H9 (cell line): ENCODE results near the gene NRCAM. TPM values are rescaled to one million over a fixed set of nuclear protein-coding genes. Genes with fewer than 3 reads are reported as not detected.

Experiments used
- DNase-seq: peaks from one replicate; pipeline ENCODE4 v3.0.0-alpha.2; 2017
- H2AFZ ChIP-seq: one replicate; pipeline ENCODE4 v1.6.1; 2013; ENCODE audit warnings: mild to moderate bottlenecking, low read length, control low read depth, moderate library complexity
- H2AK5ac ChIP-seq: 2 replicates; pipeline ENCODE4 v1.6.1; 2013; ENCODE audit warnings: low read length, control low read depth, mixed read lengths; ENCODE audit not compliant: insufficient read length
- H2BK120ac ChIP-seq: one replicate; pipeline ENCODE4 v1.6.1; 2013; ENCODE audit warnings: low read depth, mild to moderate bottlenecking, low read length, control low read depth, inconsistent platforms; ENCODE audit not compliant: poor library complexity, severe bottlenecking
- H2BK12ac ChIP-seq: 2 replicates; pipeline ENCODE4 v1.6.1; 2013; ENCODE audit warnings: low read length, control low read depth, mixed read lengths, low read depth; ENCODE audit not compliant: insufficient read length
- H2BK15ac ChIP-seq: 2 replicates; pipeline ENCODE4 v1.6.1; 2013; ENCODE audit warnings: low read depth, low read length, control low read depth
- H2BK20ac ChIP-seq: one replicate; pipeline ENCODE4 v1.6.1; 2013; ENCODE audit warnings: low read depth, mild to moderate bottlenecking, low read length, control low read depth, inconsistent platforms; ENCODE audit not compliant: poor library complexity, severe bottlenecking
- H2BK5ac ChIP-seq: 2 replicates; pipeline ENCODE4 v1.6.1; 2013; ENCODE audit warnings: low read length, control low read depth, mixed read lengths; ENCODE audit not compliant: insufficient read length
- H3K14ac ChIP-seq: 2 replicates; pipeline ENCODE4 v1.6.1; 2013; ENCODE audit warnings: low read length, control low read depth; ENCODE audit not compliant: insufficient read depth
- H3K18ac ChIP-seq: 2 replicates; pipeline ENCODE4 v1.6.1; 2013; ENCODE audit warnings: low read depth, mild to moderate bottlenecking, mixed read lengths, low read length, control low read depth; ENCODE audit not compliant: insufficient read length
- H3K23ac ChIP-seq: 2 replicates; pipeline ENCODE4 v1.6.1; 2013; ENCODE audit warnings: low read length, control low read depth, mixed read lengths, low read depth; ENCODE audit not compliant: insufficient read length
- H3K23me2 ChIP-seq: 2 replicates; pipeline ENCODE4 v1.6.1; 2013; ENCODE audit warnings: low read depth, mild to moderate bottlenecking, mixed read lengths, low read length, control low read depth; ENCODE audit not compliant: insufficient read length, poor library complexity, severe bottlenecking
- H3K27ac ChIP-seq: 2 replicates; pipeline ENCODE4 v1.5.1; 2013; ENCODE audit warnings: low read length, control low read depth, mixed read lengths, low read depth; ENCODE audit not compliant: insufficient read length
- H3K27me3 ChIP-seq: 2 replicates; pipeline ENCODE4 v1.6.1; 2013; ENCODE audit warnings: low read length, control low read depth, inconsistent platforms; ENCODE audit not compliant: insufficient read depth
- H3K4ac ChIP-seq: 2 replicates; pipeline ENCODE4 v1.6.1; 2013; ENCODE audit warnings: low read depth, mild to moderate bottlenecking, control low read depth, inconsistent platforms, low read length, moderate library complexity
- H3K4me1 ChIP-seq: 2 replicates; pipeline ENCODE4 v1.6.1; 2013; ENCODE audit warnings: low read length, control low read depth, inconsistent platforms; ENCODE audit not compliant: insufficient read depth
- H3K4me2 ChIP-seq: 2 replicates; pipeline ENCODE4 v1.6.1; 2013; ENCODE audit warnings: low read length, control low read depth, mixed read lengths; ENCODE audit not compliant: insufficient read length, insufficient read depth
- H3K56ac ChIP-seq: 2 replicates; pipeline ENCODE4 v1.6.1; 2013; ENCODE audit warnings: low read depth, mild to moderate bottlenecking, mixed read lengths, low read length, control low read depth; ENCODE audit not compliant: insufficient read length
- H3K79me1 ChIP-seq: 2 replicates; pipeline ENCODE4 v1.6.1; 2013; ENCODE audit warnings: low read depth, mild to moderate bottlenecking, moderate library complexity, low read length, control low read depth, inconsistent platforms; ENCODE audit not compliant: insufficient read depth, poor library complexity, severe bottlenecking
- H3K79me2 ChIP-seq: 2 replicates; pipeline ENCODE4 v1.6.1; 2013; ENCODE audit warnings: low read length, control low read depth, inconsistent platforms; ENCODE audit not compliant: insufficient read depth
- H3K9ac ChIP-seq: 2 replicates; pipeline ENCODE4 v1.6.1; 2013; ENCODE audit warnings: low read length, control low read depth, mixed read lengths; ENCODE audit not compliant: insufficient read length; ENCODE audit errors: extremely low read depth
- H3K9me3 ChIP-seq: one replicate; pipeline ENCODE4 v1.6.1; 2013; ENCODE audit warnings: low read depth, low read length, inconsistent platforms; ENCODE audit not compliant: control insufficient read depth
- H3T11ph ChIP-seq: one replicate; pipeline ENCODE4 v1.6.1; 2013; ENCODE audit warnings: mild to moderate bottlenecking, low read length, control low read depth, inconsistent platforms
- H4K20me1 ChIP-seq: one replicate; pipeline ENCODE4 v1.6.1; 2013; ENCODE audit not compliant: control insufficient read depth, insufficient read length, insufficient read depth
- H4K5ac ChIP-seq: 2 replicates; pipeline ENCODE4 v1.6.1; 2013; ENCODE audit warnings: low read depth, mild to moderate bottlenecking, mixed read lengths, low read length, control low read depth; ENCODE audit not compliant: insufficient read length
- H4K8ac ChIP-seq: replicated peaks from 2 replicates; pipeline ENCODE4 v1.6.1; 2013; ENCODE audit warnings: low read length, control low read depth, mixed read lengths, low read depth; ENCODE audit not compliant: insufficient read length
- H4K91ac ChIP-seq: 2 replicates; pipeline ENCODE4 v1.6.1; 2013; ENCODE audit warnings: low read depth, mild to moderate bottlenecking, moderate library complexity, mixed read lengths, low read length, control low read depth; ENCODE audit not compliant: insufficient read length
- H3K27ac Mint-ChIP-seq, 3 experiments: 2 replicates in 2 of 3; 3 replicates in 1 of 3; pipeline ENCODE4 v1.8.0; 2020 to 2021; ENCODE audit warnings: mixed read lengths in 3 of 3, mild to moderate bottlenecking in 1 of 3, moderate library complexity in 1 of 3
- H3K27me3 Mint-ChIP-seq: 2 replicates; pipeline ENCODE4 v1.8.0; 2021; ENCODE audit warnings: low read depth, mild to moderate bottlenecking, moderate library complexity, mixed read lengths
- H3K36me3 Mint-ChIP-seq, 3 experiments: 2 replicates in 2 of 3; 3 replicates in 1 of 3; pipeline ENCODE4 v1.8.0; 2020 to 2021; ENCODE audit warnings: low read depth in 3 of 3, mixed read lengths in 3 of 3; ENCODE audit not compliant: insufficient read depth in 1 of 3
- H3K4me1 Mint-ChIP-seq, 2 experiments: 2 replicates each; pipeline ENCODE4 v1.8.0; 2020; ENCODE audit warnings: mixed read lengths in 2 of 2
- H3K4me3 Mint-ChIP-seq, 2 experiments: 2 replicates in 1 of 2; 3 replicates in 1 of 2; pipeline ENCODE4 v1.8.0; 2020 to 2021; ENCODE audit warnings: mild to moderate bottlenecking in 2 of 2, mixed read lengths in 2 of 2, moderate library complexity in 1 of 2
- H3K9me3 Mint-ChIP-seq, 2 experiments: 2 replicates in 1 of 2; 3 replicates in 1 of 2; pipeline ENCODE4 v1.8.0; 2020; ENCODE audit warnings: mild to moderate bottlenecking in 2 of 2, mixed read lengths in 2 of 2, moderate library complexity in 1 of 2
- total RNA-seq: library from RNA; stranded (reverse); gene quantifications from 2 replicates; pipeline ENCODE4 v1.2.1, GENCODE V29; 2021
- TF ChIP-seq, protein P1 (sequence below): fragments of 200-600 bp; sonication (generic); conservative IDR thresholded peaks from 3 replicates; pipeline ENCODE4 v1.8.0; 2021; ENCODE audit warnings: antibody characterized with exemption, mild to moderate bottlenecking

NRCAM gene
- total RNA-seq, 1 experiment from 2014 or later, result 2.3 TPM

DNA sequence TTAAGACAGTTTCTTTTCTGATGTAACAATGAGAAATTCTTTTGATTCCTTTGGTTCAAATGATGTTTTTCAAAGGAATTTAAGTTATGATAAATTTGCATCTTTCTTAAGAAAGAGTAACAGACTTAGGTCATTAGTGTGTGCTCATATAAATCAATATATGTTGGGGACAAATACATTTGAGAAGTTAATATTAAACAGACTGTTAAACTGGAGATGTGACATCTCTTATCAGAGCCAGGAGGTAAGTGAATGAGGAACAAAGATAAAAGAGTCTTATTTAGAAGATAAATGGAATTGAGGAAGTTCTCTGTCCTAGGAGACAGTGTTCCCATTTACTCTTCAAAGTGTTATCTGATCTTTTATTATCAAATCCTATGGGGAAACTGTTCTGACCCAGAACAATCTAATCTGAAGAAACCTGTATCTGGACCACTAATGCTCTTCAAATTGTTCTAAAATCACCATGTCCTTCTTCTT is 221.2 kb downstream of the NRCAM start:
- Histone ChIP-seq H2BK5ac (no peak overlapping the region), H2BK20ac (no peak overlapping the region), H3T11ph (no peak overlapping the region), H3K27ac (no peak overlapping the region), H3K79me1 (no peaks in the 10 kb centered on the region), H2AK5ac (no peak overlapping the region), H2AFZ (no peak overlapping the region), H4K8ac (no peak overlapping the region), H3K14ac (no peak overlapping the region), H3K56ac (no peak overlapping the region), H3K79me2 (no peaks in the 10 kb centered on the region), H3K23ac (no peak overlapping the region), H3K4me2 (no peak overlapping the region), H2BK120ac (no peak overlapping the region), H2BK15ac (no peak overlapping the region), H3K27me3 (no peaks in the 10 kb centered on the region), H4K91ac (no peak overlapping the region), H3K18ac (no peak overlapping the region), H3K9me3 (no peaks in the 10 kb centered on the region), H3K9ac (no peak overlapping the region), H4K5ac (no peak overlapping the region), H2BK12ac (no peak overlapping the region), H3K4me1 (peaks cover 12% of the 10 kb centered on the region), H3K23me2 (no peaks in the 10 kb centered on the region), H4K20me1 (no peaks in the 10 kb centered on the region), H3K4ac (no peak overlapping the region)
- Mint-ChIP-seq H3K9me3 (no peaks in the 10 kb centered on the region), H3K36me3 (no peaks in the 10 kb centered on the region), H3K4me3 (no peak overlapping the region), H3K4me1 (peaks cover 36 to 39% of the 10 kb centered on the region in 2 experiments), H3K27me3 (no peaks in the 10 kb centered on the region; the same call in 1 of the 2 replicates), H3K27ac (no peak overlapping the region)
- no peak for DNase-seq
- TF ChIP-seq, protein P1, sequence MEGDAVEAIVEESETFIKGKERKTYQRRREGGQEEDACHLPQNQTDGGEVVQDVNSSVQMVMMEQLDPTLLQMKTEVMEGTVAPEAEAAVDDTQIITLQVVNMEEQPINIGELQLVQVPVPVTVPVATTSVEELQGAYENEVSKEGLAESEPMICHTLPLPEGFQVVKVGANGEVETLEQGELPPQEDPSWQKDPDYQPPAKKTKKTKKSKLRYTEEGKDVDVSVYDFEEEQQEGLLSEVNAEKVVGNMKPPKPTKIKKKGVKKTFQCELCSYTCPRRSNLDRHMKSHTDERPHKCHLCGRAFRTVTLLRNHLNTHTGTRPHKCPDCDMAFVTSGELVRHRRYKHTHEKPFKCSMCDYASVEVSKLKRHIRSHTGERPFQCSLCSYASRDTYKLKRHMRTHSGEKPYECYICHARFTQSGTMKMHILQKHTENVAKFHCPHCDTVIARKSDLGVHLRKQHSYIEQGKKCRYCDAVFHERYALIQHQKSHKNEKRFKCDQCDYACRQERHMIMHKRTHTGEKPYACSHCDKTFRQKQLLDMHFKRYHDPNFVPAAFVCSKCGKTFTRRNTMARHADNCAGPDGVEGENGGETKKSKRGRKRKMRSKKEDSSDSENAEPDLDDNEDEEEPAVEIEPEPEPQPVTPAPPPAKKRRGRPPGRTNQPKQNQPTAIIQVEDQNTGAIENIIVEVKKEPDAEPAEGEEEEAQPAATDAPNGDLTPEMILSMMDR, result no peak
